Gastrocnemius medialis (tissue), 4 donors: ENCODE results near the gene AKTIP. TPM values are rescaled to one million over a fixed set of nuclear protein-coding genes. Genes with fewer than 3 reads are reported as not detected.

ENCODE experiments used
- ATAC-seq, 2 donors: fragments of 150-250 bp; one replicate each; pipeline ENCODE4 v1.9.1; 2016
- DNase-seq, 2 donors: peaks; one replicate each; pipeline ENCODE4 v3.0.0-alpha.2; 2019
- H3K27ac ChIP-seq, 4 donors: fragments of 200-600 bp; sonication (generic); 1 replicate in 1 of 4; 2 replicates in 3 of 4; pipeline ENCODE4 v1.5.1; 2016 to 2018; ENCODE audit warnings: mild to moderate bottlenecking in 2 of 4, moderate library complexity in 1 of 4
- H3K27me3 ChIP-seq, 3 donors: fragments of 200-600 bp; sonication (generic) in 2 of 3; 1 replicate in 1 of 3; 2 replicates in 2 of 3; pipeline versions ENCODE4 v1.5.1 to v1.6.0; 2016 to 2019; ENCODE audit warnings: mild to moderate bottlenecking in 1 of 3, moderate library complexity in 1 of 3
- H3K36me3 ChIP-seq, 2 donors: fragments of 200-600 bp; sonication (generic) in 1 of 2; one replicate each; pipeline ENCODE4 v1.5.1; 2017 to 2018
- H3K4me1 ChIP-seq, 2 donors: fragments of 200-600 bp; sonication (generic) in 1 of 2; one replicate each; pipeline ENCODE4 v1.5.1; 2016 to 2017; ENCODE audit warnings: mild to moderate bottlenecking in 2 of 2
- H3K4me3 ChIP-seq, 4 donors: fragments of 200-600 bp; sonication (generic) in 3 of 4; 1 replicate in 1 of 4; 2 replicates in 3 of 4; pipeline ENCODE4 v1.5.1; 2016 to 2019; ENCODE audit warnings: mild to moderate bottlenecking in 2 of 4
- H3K9me3 ChIP-seq, 3 donors: fragments of 200-600 bp; sonication (generic) in 2 of 3; 1 replicate in 1 of 3; 2 replicates in 2 of 3; pipeline ENCODE4 v1.5.1; 2016 to 2019
- CTCF ChIP-seq, 5 experiments: fragments of 450-650 bp in 3 of 5; fragments of 200-600 bp in 2 of 5; sonication (generic) in 2 of 5; IDR thresholded peaks in 4 of 5; conservative IDR thresholded peaks in 1 of 5; 1 replicate in 4 of 5; 2 replicates in 1 of 5; pipeline ENCODE4 v1.5.1; 2016 to 2019; ENCODE audit warnings: antibody characterized with exemption in 5 of 5, mild to moderate bottlenecking in 3 of 5, moderate library complexity in 3 of 5
- POLR2A ChIP-seq, 2 donors: fragments of 450-650 bp; IDR thresholded peaks; one replicate each; pipeline ENCODE4 v1.6.1; 2017; ENCODE audit warnings: antibody characterized with exemption in 2 of 2, mild to moderate bottlenecking in 2 of 2, moderate library complexity in 2 of 2
- in situ Hi-C, 4 donors: fragments of 200-750 bp; cut with MboI; loops; one replicate each; pipeline versions ENCODE4 v1.15.0 to v1.8.0; 2017; ENCODE audit warnings: low sequenced_read_pairs in 4 of 4
- intact Hi-C: fragments of 100-400 bp; cut with DNase I; formaldehyde crosslinking; loops from one replicate; pipeline ENCODE4 v1.15.1; 2023; ENCODE audit warnings: low total_unique reads
- total RNA-seq, 4 donors: library from RNA; depleted of rRNA; stranded (reverse); fragments of >200 nt; gene quantifications; one replicate each; pipeline versions ENCODE4 v1.1.0 to v1.2.3, GENCODE V29; 2016

AKTIP gene
- total RNA-seq, 4 donors from 2014 or later: 86.2 to 102 (median 94.1) TPM

GRCh38 chr16:53449816-53450517, 53.0 kb downstream of the AKTIP start:
- no peak overlapping the region for H3K4me3 ChIP-seq
- in situ Hi-C loops (loop anchor here in 1 of 4 donors (25.0 kb wide), 1 partner anchor 138 kb away; no protein-coding TSS in a partner anchor), intact Hi-C loops (loop anchor here (5.0 to 10.0 kb wide), 2 partner anchors 32 to 135 kb away; no protein-coding TSS in a partner anchor)
- no peak for TF ChIP-seq CTCF (IDR thresholded peaks at IDR 0.05 in 4 of 5, conservative IDR thresholded peaks at IDR 0.05 in 1 of 5)
- TF ChIP-seq POLR2A (IDR thresholded peaks at IDR 0.05): no peak
- ATAC-seq (no peak), DNase-seq (no peak)
- peaks cover 0 to 59% of the 10 kb centered on the region in 2 donors for H3K36me3 ChIP-seq
- no peak overlapping the region for H3K27ac ChIP-seq
- H3K9me3 ChIP-seq: no peaks in the 10 kb centered on the region
- H3K27me3 ChIP-seq: no peaks in the 10 kb centered on the region
- no peaks in the 10 kb centered on the region for H3K4me1 ChIP-seq

- Histone ChIP-seq H3K27ac (no peak overlapping the region), H3K4me1 (no peaks in the 10 kb centered on the region), H3K36me3 (peaks cover 0 to 47% of the 10 kb centered on the region in 2 donors), H3K27me3 (no peaks in the 10 kb centered on the region), H3K4me3 (no peak overlapping the region), H3K9me3 (no peaks in the 10 kb centered on the region)
- intact Hi-C loops: loop anchor here (5.0 kb wide), 1 partner anchor 36 kb away; no protein-coding TSS in a partner anchor
- ATAC-seq: no peak
- in situ Hi-C loops: no loop called here
- DNase-seq: no peak
- TF ChIP-seq POLR2A (IDR thresholded peaks at IDR 0.05) (no peak), CTCF (IDR thresholded peaks at IDR 0.05 in 4 of 5, conservative IDR thresholded peaks at IDR 0.05 in 1 of 5) (no peak)
Measured at GRCh38 chr16:53446090-53446489, 56.9 kb downstream of the AKTIP start.

- H3K9me3 ChIP-seq: no peaks in the 10 kb centered on the region
- H3K36me3 ChIP-seq: peaks cover 0 to 52% of the 10 kb centered on the region in 2 donors
- intact Hi-C loops: loop anchor here (5.0 kb wide), 1 partner anchor 37 kb away; no protein-coding TSS in a partner anchor
- H3K27me3 ChIP-seq: no peaks in the 10 kb centered on the region
- no peak overlapping the region for H3K4me3 ChIP-seq
- no peak for ATAC-seq
- in situ Hi-C loops: no loop called here
- H3K4me1 ChIP-seq: no peaks in the 10 kb centered on the region
- DNase-seq: no peak
- TF ChIP-seq POLR2A (IDR thresholded peaks at IDR 0.05) (no peak), CTCF (IDR thresholded peaks at IDR 0.05 in 4 of 5, conservative IDR thresholded peaks at IDR 0.05 in 1 of 5) (no peak)
- H3K27ac ChIP-seq: no peak overlapping the region
Measured at GRCh38 chr16:53445534-53445933, 57.5 kb downstream of the AKTIP start.

Other genes with a start within 250 kb of the AKTIP start
- gene RBL2, start 68.7 kb downstream of the AKTIP start, total RNA-seq: 10 to 100 TPM; 48.0 to 60.6 (median 58.0) TPM
- under 1 TPM; 0.53 to 0.75 (median 0.68) TPM for gene RPGRIP1L, start 200.7 kb upstream of the AKTIP start, total RNA-seq
- gene FTO, start 200.9 kb upstream of the AKTIP start, total RNA-seq: 10 to 100 TPM; 62.0 to 90.1 (median 75.1) TPM